GM12873 (cell line): ENCODE results near the gene MGAT5.

Source experiments
- CTCF ChIP-seq: IDR thresholded peaks from 2 replicates; pipeline ENCODE4 v1.5.1; 2012; ENCODE audit warnings: low read depth, mild to moderate bottlenecking, moderate library complexity, low read length, control low read depth; ENCODE audit not compliant: insufficient read depth; ENCODE audit errors: missing control alignments

The MGAT5 gene

GRCh38 chr2:134279417-134279816 is 25.5 kb downstream of the MGAT5 start:
- TF ChIP-seq CTCF: no peak

- TF ChIP-seq CTCF: no peak
Measured at GRCh38 chr2:134280231-134280630, 26.4 kb downstream of the MGAT5 start.

- no peak for TF ChIP-seq CTCF
Measured at GRCh38 chr2:134280726-134281125, 26.9 kb downstream of the MGAT5 start.

- TF ChIP-seq CTCF: no peak
Measured at GRCh38 chr2:134281815-134282419, 28.0 kb downstream of the MGAT5 start.

- TF ChIP-seq CTCF: no peak
Measured at GRCh38 chr2:134282629-134283400, 28.9 kb downstream of the MGAT5 start.

- no peak for TF ChIP-seq CTCF
Measured at GRCh38 chr2:134283661-134284060, 29.8 kb downstream of the MGAT5 start.

- no peak for TF ChIP-seq CTCF
Measured at GRCh38 chr2:134284119-134284670, 30.3 kb downstream of the MGAT5 start.
